ENCODE data around the gene ANGPTL4.
"Not testable (repeated sequence)": the region's sequence is repeated elsewhere in the genome, so short reads cannot be mapped to it uniquely, and the experiment has no call there.

The ANGPTL4 gene

GRCh38 chr19:8371011-8371804 is 7.3 kb downstream of the ANGPTL4 start:
- Histone ChIP-seq H3K79me2 (ENCODE audit: low read length) (no peaks in the 10 kb centered on the region), H2AFZ (ENCODE audit: low read length) (no peak overlapping the region), H3K27me3 (replicated peaks; ENCODE audit: insufficient read depth, low read length) (peaks cover 3% of the 10 kb centered on the region), H3K4me3 (ENCODE audit: low read length) (no peak overlapping the region), H3K4me1 (ENCODE audit: low read length) (no peaks in the 10 kb centered on the region), H3K4me2 (ENCODE audit: low read depth, low read length) (no peak overlapping the region), H3K9me2 (replicated peaks; ENCODE audit: insufficient read depth, low read length) (no peaks in the 10 kb centered on the region), H3K27ac (ENCODE audit: low read length) (no peak overlapping the region), H3K36me3 (replicated peaks; ENCODE audit: insufficient read depth, low read length) (no peaks in the 10 kb centered on the region), H3K9me3 (replicated peaks; ENCODE audit: insufficient read depth, low read length) (no peaks in the 10 kb centered on the region), H3F3A (ENCODE audit: insufficient read depth, low read length) (no peaks in the 10 kb centered on the region), H3K9ac (ENCODE audit: low read length) (no peak overlapping the region), H4K20me1 (ENCODE audit: insufficient read depth, low read length) (no peaks in the 10 kb centered on the region)
- TF ChIP-seq EZH2 (optimal IDR thresholded peaks at IDR 0.05; ENCODE audit: low read depth, low read length) (no peak), EZH2phosphoT487 (IDR thresholded peaks at IDR 0.05; ENCODE audit: low read length) (no peak), CTCF (IDR thresholded peaks at IDR 0.05; ENCODE audit: low read length) (no peak)
- no peak for DNase-seq

- H2AFZ ChIP-seq (ENCODE audit: low read length): no peak overlapping the region
- no peaks in the 10 kb centered on the region for H3K36me3 ChIP-seq (replicated peaks; ENCODE audit: insufficient read depth, low read length)
- no peaks in the 10 kb centered on the region for H3K4me1 ChIP-seq (ENCODE audit: low read length)
- H3K27ac ChIP-seq (ENCODE audit: low read length): no peak overlapping the region
- no peak overlapping the region for H3K4me3 ChIP-seq (ENCODE audit: low read length)
- H3F3A ChIP-seq (ENCODE audit: insufficient read depth, low read length): no peaks in the 10 kb centered on the region
- no peak overlapping the region for H3K9ac ChIP-seq (ENCODE audit: low read length)
- no peaks in the 10 kb centered on the region for H4K20me1 ChIP-seq (ENCODE audit: insufficient read depth, low read length)
- H3K4me2 ChIP-seq (ENCODE audit: low read depth, low read length): no peak overlapping the region
- no peak for DNase-seq
- H3K9me2 ChIP-seq (replicated peaks; ENCODE audit: insufficient read depth, low read length): no peaks in the 10 kb centered on the region
- no peaks in the 10 kb centered on the region for H3K79me2 ChIP-seq (ENCODE audit: low read length)
- no peak for TF ChIP-seq CTCF (IDR thresholded peaks at IDR 0.05; ENCODE audit: low read length)
- no peak for TF ChIP-seq EZH2 (optimal IDR thresholded peaks at IDR 0.05; ENCODE audit: low read depth, low read length)
- no peak for TF ChIP-seq EZH2phosphoT487 (IDR thresholded peaks at IDR 0.05; ENCODE audit: low read length)
- H3K27me3 ChIP-seq (replicated peaks; ENCODE audit: insufficient read depth, low read length): no peaks in the 10 kb centered on the region
- H3K9me3 ChIP-seq (replicated peaks; ENCODE audit: insufficient read depth, low read length): no peaks in the 10 kb centered on the region
These were observed 10.2 kb downstream of the ANGPTL4 start for GRCh38 chr19:8373867-8374813.

GRCh38 chr19:8375766-8376165 is 11.8 kb downstream of the ANGPTL4 start:
- H3K4me1 ChIP-seq (ENCODE audit: low read length); H3K79me2 ChIP-seq (ENCODE audit: low read length); DNase-seq; H3K27me3 ChIP-seq (replicated peaks; ENCODE audit: insufficient read depth, low read length); H2AFZ ChIP-seq (ENCODE audit: low read length); H3K4me3 ChIP-seq (ENCODE audit: low read length); H3K9me2 ChIP-seq (replicated peaks; ENCODE audit: insufficient read depth, low read length); H4K20me1 ChIP-seq (ENCODE audit: insufficient read depth, low read length); H3K4me2 ChIP-seq (ENCODE audit: low read depth, low read length); H3F3A ChIP-seq (ENCODE audit: insufficient read depth, low read length); H3K9ac ChIP-seq (ENCODE audit: low read length); H3K27ac ChIP-seq (ENCODE audit: low read length); H3K9me3 ChIP-seq (replicated peaks; ENCODE audit: insufficient read depth, low read length); H3K36me3 ChIP-seq (replicated peaks; ENCODE audit: insufficient read depth, low read length): not testable (repeated sequence)

- H3K36me3 ChIP-seq (replicated peaks; ENCODE audit: insufficient read depth, low read length); DNase-seq; H3K4me2 ChIP-seq (ENCODE audit: low read depth, low read length); H3K79me2 ChIP-seq (ENCODE audit: low read length); H2AFZ ChIP-seq (ENCODE audit: low read length); H3K27ac ChIP-seq (ENCODE audit: low read length); H3K9ac ChIP-seq (ENCODE audit: low read length); H3K4me1 ChIP-seq (ENCODE audit: low read length); H3K9me3 ChIP-seq (replicated peaks; ENCODE audit: insufficient read depth, low read length); H3K4me3 ChIP-seq (ENCODE audit: low read length); H3K27me3 ChIP-seq (replicated peaks; ENCODE audit: insufficient read depth, low read length); H4K20me1 ChIP-seq (ENCODE audit: insufficient read depth, low read length); H3K9me2 ChIP-seq (replicated peaks; ENCODE audit: insufficient read depth, low read length); H3F3A ChIP-seq (ENCODE audit: insufficient read depth, low read length): not testable (repeated sequence)
These were observed 12.5 kb downstream of the ANGPTL4 start for GRCh38 chr19:8376373-8376974.
